Breast epithelium (tissue), 4 donors: Measurements from ENCODE around the gene CIRBP. TPM values are rescaled to one million over a fixed set of nuclear protein-coding genes. Genes with fewer than 3 reads are reported as not detected.

Experiments
- DNase-seq, 2 donors: peaks; one replicate each; pipeline ENCODE4 v3.0.0-alpha.2; 2019; ENCODE audit warnings: low spot score in 2 of 2
- H3K27ac ChIP-seq, 2 donors: fragments of 200-600 bp; sonication (generic) in 1 of 2; one replicate each; pipeline ENCODE4 v1.5.1; 2016 to 2019; ENCODE audit warnings: mild to moderate bottlenecking in 1 of 2
- H3K27me3 ChIP-seq, 2 donors: fragments of 200-600 bp; sonication (generic) in 1 of 2; one replicate each; pipeline versions ENCODE4 v1.5.1 to v1.6.0; 2017 to 2019; ENCODE audit warnings: control low read depth in 1 of 2, mild to moderate bottlenecking in 1 of 2
- H3K36me3 ChIP-seq: fragments of 200-600 bp; one replicate; pipeline ENCODE4 v1.5.1; 2019
- H3K4me1 ChIP-seq, 2 donors: fragments of 200-600 bp; sonication (generic); one replicate each; pipeline ENCODE4 v1.5.1; 2016 to 2019; ENCODE audit warnings: control low read depth in 1 of 2
- H3K4me3 ChIP-seq, 3 donors: fragments of 200-600 bp; sonication (generic); 1 replicate in 2 of 3; 2 replicates in 1 of 3; pipeline ENCODE4 v1.5.1; 2016 to 2019; ENCODE audit warnings: mild to moderate bottlenecking in 3 of 3, moderate library complexity in 2 of 3
- H3K9me3 ChIP-seq, 2 donors: fragments of 200-600 bp; sonication (generic) in 1 of 2; one replicate each; pipeline ENCODE4 v1.5.1; 2016 to 2019; ENCODE audit warnings: control low read depth in 1 of 2
- CTCF ChIP-seq, 3 donors: fragments of 450-650 bp; IDR thresholded peaks; one replicate each; pipeline ENCODE4 v1.5.1; 2016 to 2017; ENCODE audit warnings: antibody characterized with exemption in 3 of 3, mild to moderate bottlenecking in 3 of 3, moderate library complexity in 3 of 3
- POLR2A ChIP-seq: fragments of 450-650 bp; IDR thresholded peaks from one replicate; pipeline ENCODE4 v1.6.1; 2016; ENCODE audit warnings: antibody characterized with exemption, mild to moderate bottlenecking, moderate library complexity
- POLR2AphosphoS5 ChIP-seq, 3 donors: sonication (generic); formaldehyde crosslinking; IDR thresholded peaks; one replicate each; pipeline ENCODE4 v1.6.1; 2017; ENCODE audit warnings: antibody characterized with exemption in 3 of 3
- intact Hi-C: fragments of 100-400 bp; cut with DNase I; formaldehyde crosslinking; loops from one replicate; pipeline ENCODE4 v1.15.1; 2023; ENCODE audit warnings: low total_unique reads
- total RNA-seq, 3 donors: library from RNA; depleted of rRNA; stranded (reverse); fragments of >200 nt; gene quantifications; one replicate each; pipeline ENCODE4 v1.1.0, GENCODE V29; 2016

CIRBP gene
- 100 to 1,000 TPM; 458 to 758 (median 656) TPM for total RNA-seq

GRCh38 chr19:1269065-1269477 lies at the start of gene CIRBP:
Gene CIRBP (plus strand): TSS chr19:1269332. CDS start chr19:1270934, 1,602 bp downstream.
- Histone ChIP-seq H3K36me3 (peaks cover 5% of the 10 kb centered on the region), H3K4me3 (peak within 1 kb of the TSS; percentile 64 to 80 (median 78)), H3K27me3 (no peaks in the 10 kb centered on the region), H3K4me1 (peaks cover 42 to 65% of the 10 kb centered on the region in 2 donors), H3K27ac (peak within 1 kb of the TSS; percentile 99 to 100), H3K9me3 (no peaks in the 10 kb centered on the region)
- intact Hi-C loops = no loop called here
- peak; percentile 100 for DNase-seq
- peak; percentile 97 for TF ChIP-seq POLR2A
- TF ChIP-seq POLR2AphosphoS5 (IDR thresholded peaks at IDR 0.05) = peak; percentile 99
- peak in 1 of 3 donors; percentile 56 for TF ChIP-seq CTCF (IDR thresholded peaks at IDR 0.05)

DNA sequence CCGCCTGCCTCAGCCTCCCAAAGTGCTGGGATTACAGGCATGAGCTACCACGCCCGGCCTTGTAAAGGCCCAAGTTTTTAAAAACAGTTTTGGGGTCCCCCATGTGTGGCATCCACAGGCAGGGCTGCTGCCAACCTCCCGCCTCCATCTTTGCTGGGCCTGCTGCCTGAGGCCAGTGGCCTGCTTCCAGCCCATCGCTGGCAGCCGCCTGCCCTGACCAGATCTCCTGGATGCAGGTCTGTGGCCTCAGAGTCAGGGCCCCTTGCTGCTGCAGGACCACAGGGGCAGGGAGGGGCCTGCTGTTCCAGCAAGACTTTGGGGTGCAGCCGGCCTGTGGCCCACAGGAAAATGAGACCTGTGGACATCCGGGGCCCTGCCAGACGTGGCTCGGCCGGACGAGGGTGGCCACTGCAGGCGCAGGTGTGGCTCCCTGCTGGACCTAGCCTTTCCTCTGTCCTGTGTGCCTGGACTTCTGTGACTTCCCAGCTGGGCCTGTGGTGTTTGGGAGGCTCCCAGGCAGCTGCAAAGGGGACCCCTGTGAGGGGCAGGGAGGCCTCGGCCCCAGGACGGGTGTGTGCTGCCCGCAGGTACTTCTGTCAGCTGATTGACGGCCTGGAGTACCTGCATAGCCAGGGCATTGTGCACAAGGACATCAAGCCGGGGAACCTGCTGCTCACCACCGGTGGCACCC lies 49.2 kb upstream of the CIRBP start:
- intact Hi-C loops = loop anchor here (10.0 kb wide), 2 partner anchors 205 to 325 kb away; partner anchors contain the start of genes MED16 and RNU6-9
- Histone ChIP-seq H3K27ac (no peak overlapping the region), H3K36me3 (no peaks in the 10 kb centered on the region), H3K27me3 (no peaks in the 10 kb centered on the region), H3K9me3 (no peaks in the 10 kb centered on the region), H3K4me3 (no peak overlapping the region), H3K4me1 (peaks cover under 1 to 10% of the 10 kb centered on the region in 2 donors)
- TF ChIP-seq POLR2AphosphoS5 (IDR thresholded peaks at IDR 0.05) (no peak), POLR2A (no peak), CTCF (IDR thresholded peaks at IDR 0.05) (no peak)
- DNase-seq = no peak

- intact Hi-C loops = loop anchor here (10.0 kb wide), 1 partner anchor 206 kb away; no protein-coding TSS in a partner anchor
- Histone ChIP-seq H3K9me3 (no peaks in the 10 kb centered on the region), H3K36me3 (no peaks in the 10 kb centered on the region), H3K4me1 (peaks cover 0 to 5% of the 10 kb centered on the region in 2 donors), H3K4me3 (no peak overlapping the region), H3K27ac (no peak overlapping the region), H3K27me3 (no peaks in the 10 kb centered on the region)
- no peak for DNase-seq
- TF ChIP-seq CTCF (IDR thresholded peaks at IDR 0.05) (no peak), POLR2A (no peak), POLR2AphosphoS5 (IDR thresholded peaks at IDR 0.05) (no peak)
Measured at GRCh38 chr19:1220477-1220930, 48.6 kb upstream of the CIRBP start.

DNA sequence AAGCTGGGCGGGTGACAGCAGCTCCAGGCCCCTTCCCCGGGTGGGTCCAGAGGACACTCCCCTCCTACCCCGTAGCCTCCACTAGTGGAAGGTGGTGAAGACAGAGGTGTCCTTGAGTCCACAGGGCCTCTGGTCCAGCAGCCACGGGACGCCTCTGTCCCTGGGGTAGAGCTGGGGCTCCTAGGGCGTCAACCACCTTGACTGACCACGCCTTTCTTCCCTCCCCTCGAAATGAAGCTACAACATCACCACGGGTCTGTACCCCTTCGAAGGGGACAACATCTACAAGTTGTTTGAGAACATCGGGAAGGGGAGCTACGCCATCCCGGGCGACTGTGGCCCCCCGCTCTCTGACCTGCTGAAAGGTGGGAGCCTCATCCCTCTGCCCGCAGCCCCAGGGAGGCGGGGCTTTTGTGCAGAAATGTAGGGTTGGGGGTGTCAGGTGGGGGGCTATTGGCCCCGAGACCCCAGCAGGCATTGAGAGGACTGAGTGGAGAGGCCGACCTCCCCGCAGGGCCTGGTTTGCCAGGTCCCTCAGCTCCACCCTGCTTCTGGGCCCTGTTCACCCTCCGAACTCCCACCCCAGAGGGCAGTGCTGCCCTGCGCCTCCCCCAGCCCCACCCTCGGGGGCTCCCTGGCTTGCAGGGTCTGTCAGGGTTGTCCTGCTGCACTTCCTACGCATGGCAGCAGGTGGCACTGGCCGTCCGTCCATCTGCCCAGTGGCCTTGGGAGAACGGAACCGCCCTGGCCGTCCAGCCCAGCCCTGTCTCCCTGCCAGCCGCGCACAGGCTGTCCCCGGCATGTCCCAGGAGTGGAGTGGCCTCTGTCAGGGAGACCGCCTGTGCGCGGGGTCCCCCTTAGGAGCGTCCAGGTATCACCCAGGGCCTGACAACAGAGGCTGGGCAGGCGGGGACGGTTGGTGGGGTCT lies 47.9 kb upstream of the CIRBP start:
- DNase-seq = no peak
- H3K4me3 ChIP-seq = no peak overlapping the region
- H3K27ac ChIP-seq = peak overlapping the region in 1 of 2 donors; percentile 21
- no peaks in the 10 kb centered on the region for H3K27me3 ChIP-seq
- H3K9me3 ChIP-seq = no peaks in the 10 kb centered on the region
- peak in 2 of 3 donors; percentile 25 to 28 for TF ChIP-seq CTCF (IDR thresholded peaks at IDR 0.05)
- no peak for TF ChIP-seq POLR2A
- TF ChIP-seq POLR2AphosphoS5 (IDR thresholded peaks at IDR 0.05) = no peak
- H3K36me3 ChIP-seq = no peaks in the 10 kb centered on the region
- intact Hi-C loops = loop anchor here (10.0 kb wide), 1 partner anchor 206 kb away; no protein-coding TSS in a partner anchor
- H3K4me1 ChIP-seq = no peaks in the 10 kb centered on the region
